HuH-7 (cell line): ENCODE results near the gene SIRT1.
A peak's percentile ranks its signal among the peaks of the same experiment; 100 is the strongest.
"Not testable (repeated sequence)": the region's sequence is repeated elsewhere in the genome, so short reads cannot be mapped to it uniquely, and the experiment has no call there.

Experiments used
- DNase-seq: peaks from one replicate; pipeline ENCODE4 v3.0.0; 2011; ENCODE audit warnings: low spot score

SIRT1 gene

DNA sequence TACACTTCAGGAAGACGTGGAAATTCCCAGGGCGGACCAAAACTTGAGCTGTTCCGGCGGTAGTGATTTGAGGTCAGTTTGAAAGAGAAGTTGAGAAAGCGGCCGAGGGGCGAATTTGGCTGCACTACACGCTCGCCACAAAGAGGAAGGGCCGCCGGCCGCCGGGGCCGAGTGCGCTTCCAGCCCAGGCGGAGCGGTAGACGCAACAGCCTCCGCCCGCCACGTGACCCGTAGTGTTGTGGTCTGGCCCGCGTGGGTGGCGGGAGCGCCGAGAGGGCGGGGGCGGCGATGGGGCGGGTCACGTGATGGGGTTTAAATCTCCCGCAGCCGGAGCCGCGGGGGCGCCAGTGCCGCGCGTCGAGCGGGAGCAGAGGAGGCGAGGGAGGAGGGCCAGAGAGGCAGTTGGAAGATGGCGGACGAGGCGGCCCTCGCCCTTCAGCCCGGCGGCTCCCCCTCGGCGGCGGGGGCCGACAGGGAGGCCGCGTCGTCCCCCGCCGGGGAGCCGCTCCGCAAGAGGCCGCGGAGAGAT lies at the start of gene SIRT1:
Gene SIRT1 (plus strand): TSS at position 344 of the 529 bp plus-strand sequence. CDS start 66 bp downstream, at position 410.
- DNase-seq = peak; percentile 78

GRCh38 chr10:67835541-67836394 lies 48.7 kb upstream of the SIRT1 start:
- not testable (repeated sequence) for DNase-seq

DNA sequence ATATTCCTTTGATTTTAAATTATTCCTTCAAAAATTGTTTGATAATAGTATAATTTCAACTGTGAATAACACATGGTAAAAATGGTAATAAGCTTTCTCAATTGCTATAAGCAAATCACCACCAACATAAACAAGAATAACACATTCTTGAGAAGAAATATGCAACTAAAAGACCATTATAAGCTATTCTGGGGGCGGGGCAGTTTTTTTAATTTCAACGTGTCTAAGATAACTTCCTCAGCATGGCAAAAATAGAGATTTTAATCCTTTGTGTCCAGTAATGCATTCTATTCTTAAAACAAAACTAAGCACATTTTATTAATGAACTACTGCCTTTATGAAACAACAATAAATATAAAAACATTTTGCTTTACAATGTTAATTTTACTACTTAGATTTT lies 48.0 kb upstream of the SIRT1 start:
- DNase-seq = no peak

- no peak for DNase-seq
These were observed 47.5 kb upstream of the SIRT1 start for GRCh38 chr10:67836972-67837371.

DNA sequence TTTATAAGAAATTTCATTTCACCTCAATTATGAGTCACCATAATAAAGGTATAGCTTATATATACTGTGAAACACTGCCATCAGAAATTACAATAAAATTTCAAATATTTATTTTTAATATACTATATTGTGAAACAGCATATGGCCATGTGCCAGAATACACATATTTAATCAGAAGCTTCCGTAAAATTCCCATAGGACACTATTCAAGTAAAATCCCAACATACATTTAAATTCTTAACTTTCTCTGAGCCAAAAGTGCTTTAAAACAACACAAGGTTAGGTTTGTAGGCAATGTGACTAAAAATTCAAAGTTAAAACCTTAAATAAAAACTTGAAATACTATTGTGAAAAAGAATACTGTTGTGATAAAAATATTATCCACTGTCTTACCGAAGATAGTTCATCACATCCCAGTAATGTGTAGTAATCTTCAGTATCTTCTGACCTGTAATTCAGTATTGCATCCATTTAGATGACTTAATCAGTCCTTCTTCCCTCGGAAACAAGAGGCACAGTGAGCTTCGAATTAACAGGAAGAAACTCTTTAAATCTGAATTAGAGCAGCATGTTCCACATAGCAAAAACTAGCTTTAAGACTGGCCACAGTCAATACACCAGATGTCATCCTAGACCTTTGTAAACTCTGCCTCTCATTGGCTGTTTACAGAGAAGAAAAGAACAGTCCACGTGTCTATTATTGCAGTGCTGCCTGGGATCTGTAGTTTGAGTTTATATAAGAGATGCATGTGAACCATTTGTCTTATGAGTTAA lies 46.7 kb upstream of the SIRT1 start, which contains the start of gene DNAJC12:
Gene DNAJC12 (minus strand): TSS at position 648 of the 774 bp plus-strand sequence. CDS start 177 bp downstream, at position 471.
- peak; percentile 15 for DNase-seq

DNA sequence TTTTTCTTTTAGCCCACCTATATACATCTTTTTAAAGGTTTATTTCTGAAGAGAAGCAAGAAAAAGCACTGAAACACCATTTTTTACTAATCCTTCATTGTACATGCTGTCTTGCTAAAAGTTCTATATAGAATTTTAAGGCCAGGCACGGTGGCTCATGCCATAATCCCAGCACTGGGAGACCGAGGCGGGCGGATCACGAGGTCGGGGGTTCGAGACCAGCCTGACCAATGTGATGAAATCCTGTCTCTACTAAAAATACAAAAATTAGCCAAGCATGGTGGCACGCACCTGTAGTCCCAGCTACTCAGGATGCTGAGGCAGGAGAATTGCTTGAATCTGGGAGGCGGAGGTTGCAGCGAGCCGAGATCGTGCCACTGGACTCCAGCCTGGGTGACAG lies 44.9 kb upstream of the SIRT1 start:
- DNase-seq = not testable (repeated sequence)

DNA sequence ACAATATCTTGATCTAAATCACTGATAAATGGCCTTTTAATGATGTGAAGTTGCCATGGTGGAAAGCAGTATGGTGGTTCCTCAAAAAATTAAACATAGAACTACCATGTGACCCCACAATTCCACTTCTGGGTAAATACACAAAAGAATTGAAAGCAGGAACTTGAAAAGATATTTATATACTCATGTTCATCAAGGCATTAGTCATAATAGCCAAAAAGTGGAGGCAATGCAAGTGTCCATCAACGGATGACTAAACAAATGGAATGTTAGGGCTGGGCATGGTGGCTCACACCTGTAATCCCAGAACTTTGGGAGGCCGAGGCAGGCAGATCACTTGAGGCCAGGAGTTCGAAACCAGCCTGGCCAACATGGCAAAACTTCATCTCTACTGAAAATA lies 44.5 kb upstream of the SIRT1 start:
- DNase-seq = no peak

- no peak for DNase-seq
These were observed 42.7 kb upstream of the SIRT1 start for GRCh38 chr10:67841737-67842136.

DNA sequence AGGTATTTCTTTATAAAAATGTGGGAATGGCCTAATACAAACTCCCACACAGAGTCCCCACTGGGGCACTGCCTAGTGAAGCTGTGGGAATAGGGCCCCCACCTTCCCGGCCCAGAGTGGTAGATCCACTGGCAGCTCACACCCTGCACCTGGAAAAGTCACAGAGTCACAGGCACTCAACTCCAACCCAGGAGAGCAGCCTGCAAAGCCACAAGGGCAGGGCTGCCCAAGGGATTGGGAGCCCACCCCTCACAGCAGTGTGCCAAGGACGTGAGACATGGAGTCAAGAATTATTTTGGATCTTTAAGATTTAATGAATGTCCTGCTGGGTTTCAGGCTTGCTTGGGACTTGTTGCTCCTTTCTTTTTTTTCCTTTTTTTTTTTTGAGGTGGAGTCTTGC lies 41.2 kb upstream of the SIRT1 start:
- DNase-seq = no peak

GRCh38 chr10:67849331-67850011 lies 35.0 kb upstream of the SIRT1 start:
- DNase-seq = peak; percentile 53

- no peak for DNase-seq
These were observed 33.3 kb upstream of the SIRT1 start for GRCh38 chr10:67851186-67851585.

DNA sequence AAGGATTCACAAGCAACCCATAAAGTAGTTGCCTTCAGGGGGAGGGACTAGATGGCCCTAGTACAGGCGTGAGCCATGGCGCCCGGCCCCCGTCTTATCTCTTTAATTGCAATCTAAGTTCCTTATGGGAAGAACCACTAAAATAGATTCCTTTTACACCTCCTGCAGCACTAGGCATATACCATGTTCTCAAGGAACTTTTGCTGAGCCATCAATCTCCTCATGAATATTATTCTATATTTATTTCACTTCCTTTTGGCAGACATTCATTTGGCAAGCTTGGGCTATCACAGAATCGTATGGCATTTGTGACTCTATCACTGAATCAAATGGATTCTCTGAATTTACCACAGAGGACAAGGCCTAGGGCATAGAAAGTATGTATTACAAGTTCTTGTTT lies 31.7 kb upstream of the SIRT1 start:
- DNase-seq = no peak

DNA sequence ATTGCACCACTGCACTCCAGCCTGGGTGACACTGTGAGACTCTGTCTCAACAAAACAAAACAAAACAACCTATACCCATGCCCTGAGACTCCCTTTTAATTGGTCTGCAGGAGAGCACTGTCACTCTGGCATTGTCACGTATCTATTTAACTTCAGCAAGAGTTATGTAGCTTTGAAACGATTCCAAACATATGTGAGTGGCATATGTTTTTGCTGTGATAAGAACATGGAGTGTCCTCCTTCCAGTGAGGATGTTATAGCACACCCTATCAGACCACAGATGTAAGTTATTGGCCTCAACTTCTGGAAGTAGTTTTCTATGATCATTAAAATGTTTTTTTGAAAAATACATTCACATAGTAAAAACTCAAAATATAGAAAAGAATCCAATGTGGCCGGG lies 30.9 kb upstream of the SIRT1 start:
- DNase-seq = no peak

DNA sequence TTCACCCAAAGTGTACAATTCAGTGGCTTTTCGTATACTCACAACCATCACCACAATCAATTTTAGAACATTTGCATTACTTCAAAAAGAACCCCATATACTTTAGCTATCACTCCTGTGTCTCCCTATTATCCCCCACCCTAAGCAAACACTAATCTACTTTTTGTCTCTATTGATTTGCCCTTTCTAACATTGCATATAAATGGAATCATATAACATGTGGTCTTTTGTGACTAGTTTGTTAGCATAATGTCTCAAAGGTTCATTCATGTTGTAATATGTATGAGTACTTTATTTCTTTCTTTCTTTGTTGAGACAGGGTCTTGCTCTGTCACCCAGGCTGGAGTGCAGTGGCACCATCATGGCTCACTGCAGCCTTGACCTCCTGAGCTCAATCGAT lies 25.5 kb upstream of the SIRT1 start:
- DNase-seq = no peak

DNA sequence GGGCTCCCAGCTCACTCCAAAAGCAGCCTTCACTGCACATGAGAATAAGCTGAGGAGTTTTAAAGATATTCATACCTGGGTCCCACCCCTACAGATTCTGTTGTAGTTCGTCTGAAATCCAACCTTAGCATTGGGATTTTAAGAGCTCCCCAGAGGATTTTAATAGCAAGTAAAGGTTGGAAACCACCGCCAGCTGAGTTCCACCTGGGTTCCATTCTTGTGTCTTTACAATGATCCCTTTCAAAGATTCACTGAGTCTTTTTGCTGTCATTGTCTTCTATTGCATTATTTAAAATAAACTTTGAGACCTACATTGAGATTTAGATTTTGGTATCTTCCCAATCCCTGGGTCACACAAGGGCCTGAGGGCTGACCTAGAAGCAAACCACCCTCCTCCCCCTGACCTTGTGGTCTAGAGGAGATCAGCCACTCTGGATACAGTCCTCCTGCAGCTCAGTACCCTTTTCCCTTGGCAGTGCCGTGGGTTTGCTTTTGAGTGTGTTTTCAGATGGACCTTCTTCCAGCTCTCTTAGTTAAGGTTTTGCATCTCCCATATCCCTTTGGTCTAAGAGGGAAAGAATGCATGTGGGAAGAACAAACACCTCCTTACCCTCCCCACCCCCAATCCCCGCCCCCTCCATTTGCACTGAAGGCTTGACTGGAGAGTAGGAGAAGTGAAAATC lies 22.6 kb upstream of the SIRT1 start:
- DNase-seq = no peak

- DNase-seq = no peak
These were observed 21.4 kb upstream of the SIRT1 start for GRCh38 chr10:67863094-67863493.

- DNase-seq = no peak
These were observed 19.7 kb upstream of the SIRT1 start for GRCh38 chr10:67864607-67865371.

GRCh38 chr10:67868132-67868531 lies 16.3 kb upstream of the SIRT1 start:
- no peak for DNase-seq

GRCh38 chr10:67869996-67870395 lies 14.5 kb upstream of the SIRT1 start:
- DNase-seq = no peak

GRCh38 chr10:67875340-67876238 lies 8.9 kb upstream of the SIRT1 start:
- no peak for DNase-seq
